Non-pigmented ciliary epithelial cell (primary cell): Measurements from ENCODE around the gene BAHD1.

ENCODE experiments used
- DNase-seq: peaks from one replicate; pipeline ENCODE4 v3.0.0-alpha.2; 2010; ENCODE audit warnings: low read depth

Gene BAHD1

DNA sequence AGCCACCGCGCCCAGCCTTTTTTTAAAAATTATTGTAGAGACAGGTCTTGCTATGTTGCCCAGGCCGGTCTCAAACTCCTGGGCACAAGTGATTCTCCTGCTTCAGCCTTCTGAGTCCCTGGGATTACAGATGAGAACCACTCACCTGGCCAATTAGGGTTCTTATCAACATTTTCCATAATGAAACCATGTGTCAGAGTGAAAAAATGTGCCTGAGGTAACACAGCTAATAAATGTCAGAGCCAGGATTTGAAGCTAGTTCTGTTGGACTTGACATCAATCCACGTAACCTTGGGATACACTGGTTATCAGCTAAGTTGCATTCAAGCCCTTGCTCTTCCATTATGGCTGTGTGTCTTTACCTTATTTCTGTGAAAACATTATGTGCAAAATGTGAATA is 59.2 kb downstream of the BAHD1 start:
- no peak for DNase-seq

DNA sequence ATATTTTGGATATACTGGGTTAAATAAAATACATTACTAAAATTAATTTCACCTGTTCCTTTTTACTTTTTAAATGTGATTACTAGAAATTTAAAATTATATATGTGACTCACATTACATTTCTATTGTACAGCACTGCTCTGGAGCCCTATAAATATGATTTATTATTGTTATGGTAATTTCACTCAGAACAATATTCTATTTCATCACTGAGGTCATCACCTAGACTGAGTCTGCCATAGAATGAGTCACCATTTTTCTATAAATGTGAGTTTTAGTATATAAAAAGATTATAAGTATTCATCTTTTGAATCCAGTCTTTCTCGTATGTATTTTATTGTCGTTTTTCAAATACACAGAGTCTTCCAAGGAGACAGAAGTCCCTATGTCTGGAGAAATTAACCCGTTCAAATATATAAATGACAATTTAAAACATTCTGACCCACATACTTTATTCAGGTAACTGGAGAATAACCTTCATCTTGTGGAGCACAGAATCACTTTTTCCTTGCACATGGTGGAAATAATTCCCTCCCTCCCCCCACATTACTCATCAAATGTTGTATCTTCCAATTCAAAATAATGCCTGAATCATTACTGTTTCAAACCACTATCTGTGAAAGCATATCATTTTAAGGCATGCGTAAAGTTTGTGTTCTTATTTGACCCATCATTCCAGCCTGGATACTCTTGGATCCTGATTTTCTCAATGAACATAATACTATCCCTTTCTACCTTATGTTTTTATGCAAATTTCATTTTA is 60.0 kb downstream of the BAHD1 start:
- peak; percentile 20 for DNase-seq

DNA sequence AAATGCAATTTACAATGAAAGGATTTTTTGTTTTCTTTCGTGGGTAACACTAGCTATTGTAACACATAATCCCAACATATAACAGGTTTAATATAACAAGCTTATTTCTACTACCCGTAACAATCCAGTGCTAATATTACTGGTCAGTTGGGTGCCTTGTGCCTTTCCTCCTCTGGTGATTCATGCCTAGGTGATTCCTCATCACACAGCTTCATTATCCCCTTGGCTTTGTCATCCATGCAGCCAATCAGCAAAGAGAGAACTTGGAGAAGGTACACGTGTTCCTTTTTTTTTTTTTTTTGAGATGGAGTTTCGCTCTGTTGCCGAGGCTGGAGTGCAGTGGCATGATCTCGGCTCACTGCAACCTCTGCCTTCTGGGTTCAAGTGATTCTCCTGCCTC is 60.7 kb downstream of the BAHD1 start:
- DNase-seq = no peak

DNA sequence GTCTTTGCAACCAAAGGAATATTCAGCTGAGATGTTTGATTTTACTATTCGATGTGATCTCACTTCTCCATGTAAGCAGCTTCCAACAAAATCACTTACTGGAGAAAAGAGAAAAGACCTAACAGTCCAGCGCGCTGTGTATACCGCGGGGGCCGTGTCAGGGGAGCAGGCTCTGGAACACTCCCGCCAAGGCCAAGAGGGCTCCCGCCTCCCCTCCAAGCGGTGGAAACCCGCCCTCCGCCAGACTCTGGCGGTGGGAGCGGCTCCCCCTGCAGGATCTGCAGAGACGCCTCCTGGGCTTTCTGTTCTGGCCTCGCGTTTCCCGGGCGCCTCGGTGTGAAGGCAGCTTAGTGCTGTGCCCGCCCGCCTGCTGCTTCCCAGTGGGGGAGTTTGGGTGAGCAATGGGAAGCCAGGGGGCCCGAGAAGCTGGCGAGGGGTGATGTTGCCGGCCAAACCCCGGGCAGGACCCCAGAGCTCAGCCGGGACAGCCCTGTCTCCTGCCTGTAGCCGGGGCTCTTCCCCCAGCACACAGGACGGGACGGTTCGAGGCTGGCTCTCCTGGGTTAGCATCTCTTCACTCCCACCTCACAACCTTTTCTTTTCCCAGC is 66.3 kb downstream of the BAHD1 start:
- DNase-seq = no peak

DNA sequence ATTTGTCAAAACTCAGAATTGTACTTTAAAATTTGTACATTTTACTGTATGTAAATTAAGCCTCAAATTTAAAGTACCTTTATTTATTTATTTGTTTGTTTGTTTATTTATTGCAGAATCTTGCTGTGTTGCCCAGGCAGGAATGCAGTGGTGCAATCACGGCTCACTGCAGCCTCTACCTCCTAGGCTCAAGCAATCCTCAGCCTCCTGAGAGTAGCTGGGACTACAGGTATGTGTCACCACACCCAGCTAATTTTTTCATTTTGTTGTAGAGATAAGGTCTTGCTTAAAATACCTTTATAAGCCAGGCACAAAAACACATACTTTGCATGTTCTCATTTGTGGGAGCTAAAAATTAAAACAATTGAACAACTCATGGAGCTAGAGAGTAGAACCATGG is 67.5 kb downstream of the BAHD1 start:
- no peak for DNase-seq

DNA sequence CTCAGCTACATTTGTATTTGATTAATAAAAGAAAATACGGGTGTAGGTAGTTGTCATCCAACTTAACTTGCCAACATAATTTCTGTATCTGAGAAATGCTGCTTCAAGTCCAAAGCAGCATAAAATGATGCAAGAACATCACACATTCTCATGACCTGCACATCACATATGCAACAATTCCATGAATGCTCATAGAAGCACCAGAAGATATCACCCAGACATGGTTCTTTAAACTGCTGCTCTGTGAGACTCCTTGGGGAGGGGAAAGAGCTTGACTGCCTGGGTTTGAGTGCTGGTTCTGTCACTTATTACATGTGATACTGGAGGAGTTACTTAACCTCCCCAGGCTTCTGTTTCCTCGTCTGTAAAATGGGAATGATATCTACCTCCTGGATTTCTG is 69.4 kb downstream of the BAHD1 start:
- no peak for DNase-seq

DNA sequence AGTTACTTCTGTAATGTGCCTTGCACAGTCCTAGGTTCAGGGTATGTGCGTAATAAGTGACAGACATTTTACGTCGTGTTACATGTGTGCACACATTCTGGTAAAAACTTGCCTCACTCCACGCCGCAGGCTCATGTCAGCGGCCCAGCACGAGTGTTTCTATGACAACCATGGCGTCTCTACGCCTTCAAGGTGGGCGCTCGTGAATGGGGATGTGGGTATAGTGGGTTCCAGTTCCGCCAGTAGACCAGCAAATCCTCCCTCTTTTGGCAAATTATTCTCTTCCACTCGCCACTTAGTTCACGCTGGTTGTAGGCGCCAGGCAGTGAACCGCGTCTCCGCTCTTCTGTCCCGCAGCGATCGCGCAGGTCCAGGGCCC is 70.3 kb downstream of the BAHD1 start:
- DNase-seq = no peak

DNA sequence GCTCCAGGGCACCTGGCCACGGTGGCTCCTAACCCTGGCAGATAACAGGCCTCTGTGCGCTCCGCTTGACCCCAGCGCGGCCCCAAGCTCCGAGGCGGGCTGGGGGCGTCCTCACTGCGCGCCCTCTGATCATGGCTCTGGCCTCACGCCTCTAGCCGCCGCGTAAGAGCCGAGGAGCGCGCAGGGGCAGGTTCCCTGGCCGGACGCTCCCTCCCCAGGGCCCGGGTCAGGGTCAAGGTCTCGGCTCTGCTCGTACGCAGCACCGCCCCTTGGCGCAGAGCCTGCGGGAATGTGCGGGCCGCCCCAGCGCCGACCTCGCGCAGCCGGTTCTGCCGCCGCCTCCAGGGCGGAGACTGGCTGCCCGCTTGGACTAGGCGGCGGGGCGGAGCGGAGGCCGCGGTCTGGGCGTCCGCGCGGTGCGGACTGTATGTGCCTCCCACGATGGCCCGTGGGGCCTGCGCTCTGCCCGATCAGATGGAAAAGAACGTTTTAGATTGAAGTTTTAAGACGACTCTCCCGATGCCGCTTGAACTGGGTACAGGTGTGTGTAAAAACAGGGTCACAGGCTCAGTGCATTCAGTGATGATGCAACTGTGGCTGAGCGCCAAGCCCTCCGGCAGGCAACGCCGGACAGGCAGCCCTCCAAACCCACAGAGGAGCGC is 70.8 kb downstream of the BAHD1 start:
- no peak for DNase-seq

DNA sequence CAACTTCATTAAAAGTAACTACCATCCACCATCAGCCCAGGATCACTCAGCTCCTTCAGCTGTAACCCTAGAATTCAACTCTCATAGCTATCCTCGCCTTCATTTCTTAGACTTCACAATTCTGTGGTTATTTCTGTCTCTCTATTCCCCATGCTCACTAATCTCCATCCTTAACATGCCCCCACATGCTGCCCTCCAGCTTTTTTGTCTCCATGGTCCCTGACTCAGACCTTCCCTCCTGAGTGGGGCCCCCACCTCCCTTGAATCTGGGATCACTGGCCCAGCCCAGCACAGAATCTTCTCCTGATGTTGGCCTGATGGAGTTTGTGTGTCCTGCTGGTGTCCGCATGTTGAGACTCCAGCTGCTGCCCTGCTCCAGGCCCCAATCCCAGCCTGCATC is 71.7 kb downstream of the BAHD1 start:
- DNase-seq = no peak

DNA sequence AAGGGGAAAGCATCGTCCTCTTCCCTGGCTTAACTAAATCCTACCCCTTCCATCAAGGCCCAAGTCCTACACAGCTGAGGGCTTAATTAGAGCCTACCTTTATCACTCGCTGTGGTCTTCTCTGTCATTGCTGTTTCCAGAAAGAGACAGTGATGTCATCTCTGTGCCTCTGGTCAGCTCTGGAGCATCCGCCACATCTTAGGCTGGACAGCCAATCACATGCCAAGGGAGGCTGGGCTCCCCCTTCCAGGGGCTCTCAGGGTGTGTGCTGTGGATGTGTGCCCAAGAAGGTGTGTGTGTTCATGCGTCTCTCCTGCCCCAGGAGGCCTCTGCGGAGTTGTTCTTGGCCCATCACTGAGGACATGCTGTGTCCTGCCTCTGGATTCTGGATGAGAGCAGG is 72.9 kb downstream of the BAHD1 start:
- no peak for DNase-seq

DNA sequence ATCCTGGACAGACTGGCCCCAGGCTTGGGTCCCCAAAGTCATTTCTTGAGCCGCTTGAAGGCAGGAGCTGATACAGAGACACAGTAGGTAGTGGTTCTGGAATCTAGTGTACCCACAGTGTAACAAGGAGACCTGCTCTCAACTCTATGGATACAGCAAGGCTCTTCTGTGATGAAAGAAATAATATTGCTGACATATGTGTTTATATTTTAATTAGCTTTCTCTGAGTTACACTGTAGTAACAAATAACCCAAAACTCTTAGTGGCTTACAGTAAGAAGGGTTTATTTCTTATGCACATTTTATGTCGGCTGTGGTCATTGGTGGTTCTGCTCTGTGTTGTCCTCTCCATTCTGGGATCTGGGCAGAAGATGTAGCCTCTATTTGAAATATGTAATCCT is 75.6 kb downstream of the BAHD1 start:
- no peak for DNase-seq
